HepG2 (cell line): Measurements from ENCODE around the gene TPX2. TPM values are rescaled to one million over a fixed set of nuclear protein-coding genes. Genes with fewer than 3 reads are reported as not detected.

Experiments
- ATAC-seq: fragments of 200-7000 bp; cut with Tn5 transposase; 3 replicates; pipeline ENCODE4 v1.9.1; 2020; ENCODE audit warnings: mild to moderate bottlenecking, moderate library complexity
- BruUV-seq: library from RNA; stranded (reverse); fragments of 400-500 nt; replicated peaks from 2 replicates; lab custom pipeline; 2021; lab: Mats Ljungman, UMichigan
- CTCF ChIA-PET: fragments of 300-600 bp; formaldehyde crosslinking; extraction: SDS; loops from one replicate; lab custom pipeline; 2021; ENCODE audit warnings: low total read pairs, inconsistent platforms, low intra/inter-chr PET ratio; lab: Yijun Ruan, JAX
- POLR2A ChIA-PET: fragments of 350-600 bp; sonication (Branson Sonifier 250); formaldehyde crosslinking; loops from one replicate; lab custom pipeline; 2020; ENCODE audit warnings: antibody characterized with exemption, inconsistent platforms; lab: Yijun Ruan, JAX
- DNase-seq: peaks from one replicate; pipeline ENCODE4 v3.0.0-alpha.2; 2015; ENCODE audit warnings: low spot score
- FAIRE-seq: peaks from 3 replicates; lab custom pipeline; 2011; peaks lifted over from hg19 to GRCh38; lab: Jason Lieb, UNC
- H2AFZ ChIP-seq: one replicate; pipeline ENCODE4 v1.6.1; 2011; ENCODE audit warnings: low read length, inconsistent platforms
- H3K27ac ChIP-seq: fragments of 300-600 bp; 3 replicates; pipeline ENCODE4 v1.8.0; 2011; ENCODE audit warnings: mixed run types, mild to moderate bottlenecking, mixed read lengths, low read length, inconsistent platforms; ENCODE audit not compliant: insufficient read depth; ENCODE audit errors: extremely low read length
- H3K27me3 ChIP-seq, 2 experiments: fragments of 200-600 bp in 1 of 2; 2 replicates in 1 of 2; 3 replicates in 1 of 2; pipeline versions ENCODE4 v1.6.0 to v1.8.0; 2011; ENCODE audit warnings: low read length in 2 of 2, mild to moderate bottlenecking in 2 of 2, moderate library complexity in 2 of 2, inconsistent platforms in 1 of 2; ENCODE audit not compliant: insufficient read depth in 2 of 2, control insufficient read depth in 1 of 2
- H3K36me3 ChIP-seq, 2 experiments: fragments of 200-600 bp in 1 of 2; replicated peaks in 1 of 2; 2 replicates in 1 of 2; 3 replicates in 1 of 2; pipeline versions ENCODE4 v1.5.1 to v1.8.0; 2011; ENCODE audit warnings: low read length in 2 of 2, inconsistent platforms in 1 of 2; ENCODE audit not compliant: insufficient read depth in 2 of 2, control insufficient read depth in 1 of 2
- H3K4me1 ChIP-seq: 2 replicates; pipeline ENCODE4 v1.5.1; 2012; ENCODE audit warnings: low read length, inconsistent platforms; ENCODE audit not compliant: insufficient read depth
- H3K4me2 ChIP-seq: 2 replicates; pipeline ENCODE4 v1.6.0; 2011; ENCODE audit warnings: low read depth, low read length, inconsistent platforms
- H3K4me3 ChIP-seq, 3 experiments: fragments of 200-600 bp in 1 of 3; sonication (generic), shearing (Covaris generic) in 1 of 3; replicated peaks in 1 of 3; 2 replicates each; pipeline ENCODE4 v1.5.1; 2011 to 2016; ENCODE audit warnings: low read length in 3 of 3, inconsistent platforms in 2 of 3, low read depth in 2 of 3, mild to moderate bottlenecking in 2 of 3, control low read depth in 1 of 3, mixed read lengths in 1 of 3; ENCODE audit not compliant: insufficient read depth in 1 of 3
- H3K79me2 ChIP-seq: one replicate; pipeline ENCODE4 v1.6.1; 2011; ENCODE audit warnings: low read length, inconsistent platforms; ENCODE audit not compliant: insufficient read depth
- H3K9ac ChIP-seq: 2 replicates; pipeline ENCODE4 v1.6.0; 2011; ENCODE audit warnings: mild to moderate bottlenecking, low read depth, low read length, inconsistent platforms; ENCODE audit not compliant: insufficient read depth
- H3K9me3 ChIP-seq: 2 replicates; pipeline ENCODE4 v1.5.1; 2012; ENCODE audit warnings: mild to moderate bottlenecking, low read length
- H4K20me1 ChIP-seq: 2 replicates; pipeline ENCODE4 v1.6.0; 2011; ENCODE audit warnings: inconsistent platforms, mild to moderate bottlenecking, low read length, moderate library complexity; ENCODE audit not compliant: insufficient read depth
- KLF15 ChIP-seq: sonication (generic); formaldehyde crosslinking; IDR thresholded peaks from 2 replicates; pipeline ENCODE4 v1.8.1; 2023; ENCODE audit warnings: borderline replicate concordance, mild to moderate bottlenecking, inconsistent platforms, missing genetic modification reagents, mixed read lengths
- MYC ChIP-seq: sonication (generic); formaldehyde crosslinking; IDR thresholded peaks from 2 replicates; pipeline ENCODE4 v1.9.0; 2021; ENCODE audit warnings: missing genetic modification reagents, borderline replicate concordance
- ZFP91 ChIP-seq: sonication (generic); formaldehyde crosslinking; IDR thresholded peaks from 2 replicates; pipeline ENCODE4 v1.9.0; 2022; ENCODE audit warnings: missing genetic modification reagents, mild to moderate bottlenecking, borderline replicate concordance
- ZNF496 ChIP-seq: sonication (generic); formaldehyde crosslinking; IDR thresholded peaks from 2 replicates; pipeline ENCODE4 v1.8.1; 2023; ENCODE audit warnings: mild to moderate bottlenecking, moderate library complexity, missing genetic modification reagents; ENCODE audit not compliant: insufficient replicate concordance
- ZNF746 ChIP-seq: sonication (generic); formaldehyde crosslinking; IDR thresholded peaks from 2 replicates; pipeline ENCODE4 v1.8.0; 2022; ENCODE audit warnings: mild to moderate bottlenecking, missing genetic modification reagents
- ZNF768 ChIP-seq: sonication (generic); formaldehyde crosslinking; IDR thresholded peaks from 2 replicates; pipeline ENCODE4 v1.4.0; 2020; ENCODE audit warnings: missing genetic modification reagents
- WGBS: methylation state at CpG from one replicate; pipeline ENCODE4 v1.1.6; 2017; ENCODE audit warnings: low lambda C conversion rate; 5-methylcytosine and 5-hydroxymethylcytosine counted together
- in situ Hi-C: cut with HindIII; loops from 2 replicates; pipeline ENCODE4 v1.10.0; 2017; ENCODE audit warnings: low pct_unique_long_range_greater_than_20kb; ENCODE audit not compliant: extremely low pct_ligation_motif_present
- intact Hi-C: fragments of 100-400 bp; cut with micrococcal nuclease; formaldehyde crosslinking; loops from one replicate; pipeline ENCODE4 v1.10.0; 2022; ENCODE audit not compliant: unreplicated experiment
- polyA plus RNA-seq, 8 experiments: library from polyadenylated mRNA; depleted of rRNA in 3 of 8; stranded (reverse) in 7 of 8; unstranded in 1 of 8; fragments of >200 nt; fragmentation: Illumina TruSeq in 4 of 8; extraction: Trizol in 4 of 8; gene quantifications; 2 replicates each; pipeline versions ENCODE4 v1.2.1 to v1.2.3, GENCODE V29; 2011 to 2016; ENCODE audit warnings: low read depth in 4 of 8, missing spikeins in 1 of 8, mixed read lengths in 1 of 8; ENCODE audit not compliant: insufficient read depth in 1 of 8
- total RNA-seq, 5 experiments: library from RNA; depleted of rRNA; stranded (reverse); fragments of >200 nt; fragmentation: Illumina TruSeq; extraction: Trizol; gene quantifications; 2 replicates each; pipeline ENCODE4 v1.2.3, GENCODE V29; 2016; ENCODE audit warnings: low read depth in 1 of 5
- TF ChIP-seq, protein P1 (sequence below): sonication (generic); formaldehyde crosslinking; IDR thresholded peaks from 2 replicates; pipeline ENCODE4 v1.4.0; 2020; ENCODE audit warnings: mild to moderate bottlenecking, missing genetic modification reagents

TPX2 gene
- total and polyA plus RNA-seq, 2 of the 13 experiments (the other 11 are each of a cell fraction or from before 2014, with no cell fraction given): 34.3 to 124 TPM

DNA sequence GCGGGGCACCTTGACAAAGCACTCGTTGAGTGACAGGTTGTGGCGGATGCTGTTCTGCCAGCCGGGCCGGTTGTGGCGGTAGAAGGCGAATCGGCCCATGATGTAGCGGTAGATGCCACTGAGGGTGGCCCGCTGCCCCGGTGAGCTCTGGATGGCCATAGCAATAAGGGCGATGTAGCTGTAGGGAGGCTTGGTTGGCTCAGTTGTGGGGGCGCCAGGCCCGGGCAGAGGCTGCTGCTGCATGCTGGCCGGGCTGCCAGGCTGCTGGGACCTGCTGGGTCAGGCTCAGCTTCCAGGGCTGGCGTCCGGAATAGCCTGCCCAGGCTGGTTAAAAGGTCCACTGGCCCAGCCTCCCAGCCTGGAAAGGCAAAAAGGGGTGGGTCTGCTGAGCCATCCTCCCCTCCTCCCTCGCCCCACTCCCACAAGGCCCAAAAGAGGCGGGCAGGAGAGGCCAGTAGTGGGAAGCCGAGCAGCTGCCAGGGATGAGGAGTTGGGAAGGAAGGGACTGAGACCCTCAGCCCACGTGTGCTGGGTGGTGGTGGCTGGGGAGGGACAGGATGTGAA lies 106.3 kb downstream of the TPX2 start, which contains the start of gene FOXS1:
TSS of gene FOXS1 (minus strand) at position 305 of the 564 bp plus-strand sequence. CDS start at position 243, 62 bp downstream.
- POLR2A ChIA-PET: no interaction called here
- CTCF ChIA-PET: interaction anchor here (3.7 kb wide), 1 partner anchor 22 kb away, joined by 70 read pairs; no protein-coding TSS in a partner anchor
- no peaks in the 10 kb centered on the region for H4K20me1 ChIP-seq

More for the DNA sequence above, 106.3 kb downstream of the TPX2 start, which contains the start of gene FOXS1:
- peaks cover 22 to 79% of the 10 kb centered on the region in 2 experiments for H3K27me3 ChIP-seq
- H3K79me2 ChIP-seq: no peaks in the 10 kb centered on the region
- FAIRE-seq: no peak
- peaks cover 8% of the 10 kb centered on the region; the same call in 1 of the 2 replicates for H3K4me1 ChIP-seq
- no peak; the same call in 2 of the 3 replicates for ATAC-seq
- no peak within 1 kb of the TSS for H3K27ac ChIP-seq
- H3K4me3 ChIP-seq: no peak within 1 kb of the TSS
- H3K36me3 ChIP-seq: no peaks in the 10 kb centered on the region
- no TSS peak for BruUV-seq
- intact Hi-C loops (no loop called here), in situ Hi-C loops (no loop called here)
- WGBS: 47% methylated on average over 19 of the region's 21 CpGs
- no peak within 1 kb of the TSS for H2AFZ ChIP-seq
- H3K9ac ChIP-seq: no peak within 1 kb of the TSS
- no peak within 1 kb of the TSS for H3K4me2 ChIP-seq
- TF ChIP-seq KLF15 (no peak), ZNF746 (no peak), ZFP91 (peak; percentile 40; the same call in 1 of the 2 replicates), ZNF496 (CRISPR knock-in tag) (no peak), MYC (no peak), ZNF768 (CRISPR knock-in tag) (0 out of 2 replicates have a peak, but pooled peaks have one; percentile 1)
- TF ChIP-seq, protein P1, sequence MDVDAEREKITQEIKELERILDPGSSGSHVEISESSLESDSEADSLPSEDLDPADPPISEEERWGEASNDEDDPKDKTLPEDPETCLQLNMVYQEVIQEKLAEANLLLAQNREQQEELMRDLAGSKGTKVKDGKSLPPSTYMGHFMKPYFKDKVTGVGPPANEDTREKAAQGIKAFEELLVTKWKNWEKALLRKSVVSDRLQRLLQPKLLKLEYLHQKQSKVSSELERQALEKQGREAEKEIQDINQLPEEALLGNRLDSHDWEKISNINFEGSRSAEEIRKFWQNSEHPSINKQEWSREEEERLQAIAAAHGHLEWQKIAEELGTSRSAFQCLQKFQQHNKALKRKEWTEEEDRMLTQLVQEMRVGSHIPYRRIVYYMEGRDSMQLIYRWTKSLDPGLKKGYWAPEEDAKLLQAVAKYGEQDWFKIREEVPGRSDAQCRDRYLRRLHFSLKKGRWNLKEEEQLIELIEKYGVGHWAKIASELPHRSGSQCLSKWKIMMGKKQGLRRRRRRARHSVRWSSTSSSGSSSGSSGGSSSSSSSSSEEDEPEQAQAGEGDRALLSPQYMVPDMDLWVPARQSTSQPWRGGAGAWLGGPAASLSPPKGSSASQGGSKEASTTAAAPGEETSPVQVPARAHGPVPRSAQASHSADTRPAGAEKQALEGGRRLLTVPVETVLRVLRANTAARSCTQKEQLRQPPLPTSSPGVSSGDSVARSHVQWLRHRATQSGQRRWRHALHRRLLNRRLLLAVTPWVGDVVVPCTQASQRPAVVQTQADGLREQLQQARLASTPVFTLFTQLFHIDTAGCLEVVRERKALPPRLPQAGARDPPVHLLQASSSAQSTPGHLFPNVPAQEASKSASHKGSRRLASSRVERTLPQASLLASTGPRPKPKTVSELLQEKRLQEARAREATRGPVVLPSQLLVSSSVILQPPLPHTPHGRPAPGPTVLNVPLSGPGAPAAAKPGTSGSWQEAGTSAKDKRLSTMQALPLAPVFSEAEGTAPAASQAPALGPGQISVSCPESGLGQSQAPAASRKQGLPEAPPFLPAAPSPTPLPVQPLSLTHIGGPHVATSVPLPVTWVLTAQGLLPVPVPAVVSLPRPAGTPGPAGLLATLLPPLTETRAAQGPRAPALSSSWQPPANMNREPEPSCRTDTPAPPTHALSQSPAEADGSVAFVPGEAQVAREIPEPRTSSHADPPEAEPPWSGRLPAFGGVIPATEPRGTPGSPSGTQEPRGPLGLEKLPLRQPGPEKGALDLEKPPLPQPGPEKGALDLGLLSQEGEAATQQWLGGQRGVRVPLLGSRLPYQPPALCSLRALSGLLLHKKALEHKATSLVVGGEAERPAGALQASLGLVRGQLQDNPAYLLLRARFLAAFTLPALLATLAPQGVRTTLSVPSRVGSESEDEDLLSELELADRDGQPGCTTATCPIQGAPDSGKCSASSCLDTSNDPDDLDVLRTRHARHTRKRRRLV (CRISPR knock-in tag): no peak
- no peaks in the 10 kb centered on the region for H3K9me3 ChIP-seq
- DNase-seq: no peak
